ENCODE results near the gene PDE10A.
"Not testable (repeated sequence)": the region's sequence is repeated elsewhere in the genome, so short reads cannot be mapped to it uniquely, and the experiment has no call there.

Gene PDE10A

DNA sequence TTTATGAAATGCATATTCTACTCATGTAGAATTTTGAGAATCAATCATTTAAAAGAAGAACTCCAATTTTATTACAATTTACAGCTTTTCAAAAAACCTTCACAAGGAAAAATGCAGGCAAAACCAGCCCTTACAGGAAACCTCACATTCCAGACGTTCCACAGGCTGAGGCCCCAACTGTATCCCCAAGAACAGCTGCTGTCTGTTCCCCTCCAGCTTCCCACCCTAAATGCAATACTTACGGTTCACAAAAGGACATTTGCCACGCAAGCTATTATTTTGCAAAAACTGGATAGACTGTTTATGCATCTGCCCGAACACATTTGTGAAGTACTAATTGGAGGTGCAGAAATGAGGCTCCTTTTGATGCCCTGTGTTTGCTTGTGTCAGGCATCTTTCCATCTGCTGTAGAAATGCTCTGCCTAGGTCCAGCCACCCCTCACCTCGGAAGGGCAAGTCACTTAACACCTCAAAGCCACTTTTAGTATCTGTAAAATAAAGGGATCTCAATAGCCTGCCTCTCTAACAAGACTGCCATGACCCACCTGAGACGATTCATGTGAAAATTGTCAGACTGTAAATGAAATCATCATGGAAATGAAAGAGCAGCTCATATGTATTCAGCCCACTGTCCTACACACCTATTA lies 26.5 kb downstream of the PDE10A start:
- Histone ChIP-seq H3K36me3 (ENCODE audit: control insufficient read depth in 1 of 2, insufficient read depth in 2 of 2, low read length in 2 of 2) (no peaks in the 10 kb centered on the region), H3K27ac (ENCODE audit: low read length) (no peak overlapping the region), H3K9me3 (ENCODE audit: control insufficient read depth in 1 of 2, low read length in 2 of 2) (no peaks in the 10 kb centered on the region), H3K4me3 (ENCODE audit: low read depth in 1 of 2, low read length in 2 of 2) (no peak overlapping the region), H3K27me3 (ENCODE audit: low read depth, low read length) (no peaks in the 10 kb centered on the region), H3K4me1 (ENCODE audit: control insufficient read depth in 1 of 2, insufficient read depth in 2 of 2, low read length in 2 of 2) (peaks cover 0 to 11% of the 10 kb centered on the region in 2 donors)

DNA sequence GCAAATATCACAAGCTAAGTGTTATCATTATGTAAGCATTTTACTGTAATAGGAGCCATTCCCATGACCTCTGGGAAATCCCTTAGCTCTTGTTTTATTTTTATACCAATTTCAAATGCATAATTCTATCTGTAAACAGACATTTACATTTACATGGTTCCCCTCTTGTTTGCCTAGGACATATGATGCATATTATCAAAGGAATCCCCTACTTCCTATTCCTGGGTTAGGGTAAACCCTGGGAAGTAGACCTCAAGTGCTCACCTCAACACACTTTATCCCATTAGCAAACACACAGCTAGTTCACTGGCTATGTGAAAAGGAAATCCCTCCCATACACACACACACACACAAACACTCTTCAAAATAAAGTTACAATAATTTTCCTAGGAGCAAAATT lies 27.1 kb downstream of the PDE10A start:
- Histone ChIP-seq H3K27me3 (ENCODE audit: low read depth, low read length) (no peaks in the 10 kb centered on the region), H3K27ac (ENCODE audit: low read length) (no peak overlapping the region), H3K9me3 (ENCODE audit: control insufficient read depth in 1 of 2, low read length in 2 of 2) (no peaks in the 10 kb centered on the region), H3K4me1 (ENCODE audit: control insufficient read depth in 1 of 2, insufficient read depth in 2 of 2, low read length in 2 of 2) (peaks cover 0 to 11% of the 10 kb centered on the region in 2 donors), H3K4me3 (ENCODE audit: low read depth in 1 of 2, low read length in 2 of 2) (no peak overlapping the region), H3K36me3 (ENCODE audit: control insufficient read depth in 1 of 2, insufficient read depth in 2 of 2, low read length in 2 of 2) (no peaks in the 10 kb centered on the region)

DNA sequence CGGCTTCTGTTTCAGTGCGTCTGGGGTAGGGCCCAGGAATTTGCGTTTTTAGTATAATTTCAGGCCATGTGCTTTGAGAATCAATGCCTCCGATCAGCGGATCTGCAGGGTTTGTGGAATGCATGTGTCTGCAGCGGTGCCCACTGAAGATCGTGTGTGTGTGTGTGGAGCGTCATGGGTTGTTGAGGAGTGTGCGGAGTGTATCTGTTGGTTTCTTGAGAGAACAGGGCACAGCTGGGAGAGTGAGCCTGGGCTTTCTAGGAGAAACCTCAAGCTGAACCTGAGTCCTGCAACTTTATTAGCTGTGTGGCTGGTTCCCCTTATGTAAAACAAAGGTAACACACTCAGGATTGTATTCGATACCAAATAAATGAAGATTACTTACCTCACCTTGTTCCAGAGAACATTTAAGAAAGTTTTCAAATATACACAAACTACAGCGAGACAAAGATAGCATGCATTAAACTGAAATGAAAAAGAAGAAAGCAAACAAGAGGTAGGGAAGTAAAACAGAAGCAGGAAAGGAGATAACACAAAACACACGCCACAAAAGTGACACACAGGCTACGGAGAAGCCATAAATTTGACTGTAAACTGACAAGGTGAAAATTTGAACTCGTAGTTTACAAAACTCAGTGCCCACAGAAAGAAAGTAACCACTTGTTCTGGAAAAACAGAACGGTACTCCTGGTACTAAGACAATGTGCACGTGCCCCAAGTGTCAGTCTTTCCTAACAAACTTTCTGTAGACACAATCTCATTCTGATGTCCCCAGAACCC lies 28.8 kb downstream of the PDE10A start:
- Histone ChIP-seq H3K27ac (ENCODE audit: low read length) (no peak overlapping the region), H3K9me3 (ENCODE audit: control insufficient read depth in 1 of 2, low read length in 2 of 2) (no peaks in the 10 kb centered on the region), H3K4me1 (ENCODE audit: control insufficient read depth in 1 of 2, insufficient read depth in 2 of 2, low read length in 2 of 2) (peaks cover 0 to 11% of the 10 kb centered on the region in 2 donors), H3K4me3 (ENCODE audit: low read depth in 1 of 2, low read length in 2 of 2) (no peak overlapping the region), H3K36me3 (ENCODE audit: control insufficient read depth in 1 of 2, insufficient read depth in 2 of 2, low read length in 2 of 2) (no peaks in the 10 kb centered on the region), H3K27me3 (ENCODE audit: low read depth, low read length) (no peaks in the 10 kb centered on the region)

DNA sequence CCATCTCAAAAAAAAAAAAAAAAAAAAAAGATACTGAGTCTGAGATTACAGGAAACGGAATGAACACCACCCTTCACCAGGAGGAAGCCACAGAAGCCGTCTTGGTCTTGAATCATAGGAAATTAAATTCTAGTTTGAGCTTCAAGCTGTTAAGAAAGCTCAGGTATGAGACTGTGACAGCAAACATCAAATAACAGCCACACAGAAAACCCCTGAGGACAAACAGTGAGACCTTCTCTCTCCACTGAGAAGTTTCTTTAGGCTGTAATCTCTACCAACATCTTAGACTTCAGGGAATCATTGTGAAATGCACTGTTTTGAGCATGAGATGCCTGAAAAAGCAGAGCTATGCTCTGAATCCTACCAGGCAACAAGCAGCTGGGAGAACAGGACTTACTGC lies 30.8 kb downstream of the PDE10A start:
- Histone ChIP-seq H3K4me3 (ENCODE audit: low read depth in 1 of 2, low read length in 2 of 2) (no peak overlapping the region), H3K27me3 (ENCODE audit: low read depth, low read length) (no peaks in the 10 kb centered on the region), H3K36me3 (ENCODE audit: control insufficient read depth in 1 of 2, insufficient read depth in 2 of 2, low read length in 2 of 2) (no peaks in the 10 kb centered on the region), H3K9me3 (ENCODE audit: control insufficient read depth in 1 of 2, low read length in 2 of 2) (no peaks in the 10 kb centered on the region), H3K4me1 (ENCODE audit: control insufficient read depth in 1 of 2, insufficient read depth in 2 of 2, low read length in 2 of 2) (peaks cover 0 to 4% of the 10 kb centered on the region in 2 donors), H3K27ac (ENCODE audit: low read length) (no peak overlapping the region)

DNA sequence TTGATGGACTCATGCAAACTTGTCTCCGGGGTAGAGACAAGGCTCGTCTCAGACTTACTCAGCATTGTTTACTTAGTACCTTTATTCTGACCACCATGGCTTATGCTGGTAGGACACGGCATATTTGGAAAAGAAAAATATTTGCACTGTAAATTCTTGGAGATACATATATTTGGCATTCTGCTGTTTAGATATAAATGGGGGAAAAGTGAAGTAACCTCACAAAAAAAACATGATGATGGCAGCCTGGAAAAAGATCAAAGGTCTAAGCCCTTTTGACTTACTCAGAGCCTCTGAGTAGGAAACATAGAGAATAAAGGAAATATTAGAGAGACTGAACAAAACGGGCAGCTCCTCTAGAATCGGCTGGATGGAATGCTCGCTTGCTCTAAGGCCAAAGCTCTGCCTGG lies 32.5 kb downstream of the PDE10A start:
- no peaks in the 10 kb centered on the region for H3K27me3 ChIP-seq (ENCODE audit: low read depth, low read length)
- H3K27ac ChIP-seq (ENCODE audit: low read length) = no peak overlapping the region
- H3K4me1 ChIP-seq (ENCODE audit: control insufficient read depth in 1 of 2, insufficient read depth in 2 of 2, low read length in 2 of 2) = no peaks in the 10 kb centered on the region
- no peak overlapping the region for H3K4me3 ChIP-seq (ENCODE audit: low read depth in 1 of 2, low read length in 2 of 2)
- H3K36me3 ChIP-seq (ENCODE audit: control insufficient read depth in 1 of 2, insufficient read depth in 2 of 2, low read length in 2 of 2) = no peaks in the 10 kb centered on the region
- H3K9me3 ChIP-seq (ENCODE audit: control insufficient read depth in 1 of 2, low read length in 2 of 2) = no peaks in the 10 kb centered on the region

DNA sequence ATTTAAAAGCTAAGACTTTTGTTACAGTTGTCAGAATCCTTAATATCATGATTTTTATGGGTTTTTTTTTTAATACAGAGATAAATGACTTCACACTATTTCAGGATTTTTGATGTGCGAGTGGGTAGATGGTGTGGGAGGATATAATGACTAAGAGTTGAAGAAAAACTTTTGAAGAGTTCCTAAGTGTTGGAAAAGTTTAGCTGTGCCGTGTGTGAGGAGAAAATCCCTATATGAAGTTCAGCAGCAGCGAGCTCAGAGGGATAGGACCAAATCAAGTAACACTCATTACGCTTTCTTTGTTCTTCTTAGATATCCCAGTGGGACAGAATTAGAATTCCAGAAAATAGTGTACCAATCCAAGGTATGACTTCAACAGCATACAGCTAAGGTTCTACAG lies 34.1 kb downstream of the PDE10A start:
- no peak overlapping the region for H3K4me3 ChIP-seq (ENCODE audit: low read depth in 1 of 2, low read length in 2 of 2)

DNA sequence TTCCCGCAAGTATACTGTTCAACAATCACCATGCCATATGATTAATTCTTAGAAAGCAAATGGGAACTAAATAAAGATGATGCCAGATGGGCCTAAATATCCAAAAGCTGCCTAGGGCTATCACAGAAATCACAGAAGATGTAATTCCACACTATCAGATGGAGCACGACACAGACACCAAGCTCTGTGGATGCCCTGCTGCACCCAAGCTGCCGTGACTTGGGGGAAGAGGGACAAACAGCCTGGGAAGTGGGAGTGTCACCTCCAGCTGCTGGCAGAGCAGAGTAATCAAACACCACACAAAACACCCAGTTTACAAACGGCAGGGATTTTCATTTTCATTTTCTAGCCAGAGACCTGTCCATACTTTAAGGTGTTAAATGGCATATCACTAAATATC lies 35.7 kb downstream of the PDE10A start:
- Histone ChIP-seq H3K27me3 (ENCODE audit: low read depth, low read length) (no peaks in the 10 kb centered on the region), H3K4me3 (ENCODE audit: low read depth in 1 of 2, low read length in 2 of 2) (no peak overlapping the region), H3K27ac (ENCODE audit: low read length) (no peak overlapping the region), H3K36me3 (ENCODE audit: control insufficient read depth in 1 of 2, insufficient read depth in 2 of 2, low read length in 2 of 2) (no peaks in the 10 kb centered on the region), H3K9me3 (ENCODE audit: control insufficient read depth in 1 of 2, low read length in 2 of 2) (no peaks in the 10 kb centered on the region), H3K4me1 (ENCODE audit: control insufficient read depth in 1 of 2, insufficient read depth in 2 of 2, low read length in 2 of 2) (no peaks in the 10 kb centered on the region)

More for the DNA sequence above, 34.1 kb downstream of the PDE10A start:
- Histone ChIP-seq H3K27ac (ENCODE audit: low read length) (no peak overlapping the region), H3K4me1 (ENCODE audit: control insufficient read depth in 1 of 2, insufficient read depth in 2 of 2, low read length in 2 of 2) (no peaks in the 10 kb centered on the region), H3K9me3 (ENCODE audit: control insufficient read depth in 1 of 2, low read length in 2 of 2) (no peaks in the 10 kb centered on the region), H3K36me3 (ENCODE audit: control insufficient read depth in 1 of 2, insufficient read depth in 2 of 2, low read length in 2 of 2) (no peaks in the 10 kb centered on the region), H3K27me3 (ENCODE audit: low read depth, low read length) (no peaks in the 10 kb centered on the region)

DNA sequence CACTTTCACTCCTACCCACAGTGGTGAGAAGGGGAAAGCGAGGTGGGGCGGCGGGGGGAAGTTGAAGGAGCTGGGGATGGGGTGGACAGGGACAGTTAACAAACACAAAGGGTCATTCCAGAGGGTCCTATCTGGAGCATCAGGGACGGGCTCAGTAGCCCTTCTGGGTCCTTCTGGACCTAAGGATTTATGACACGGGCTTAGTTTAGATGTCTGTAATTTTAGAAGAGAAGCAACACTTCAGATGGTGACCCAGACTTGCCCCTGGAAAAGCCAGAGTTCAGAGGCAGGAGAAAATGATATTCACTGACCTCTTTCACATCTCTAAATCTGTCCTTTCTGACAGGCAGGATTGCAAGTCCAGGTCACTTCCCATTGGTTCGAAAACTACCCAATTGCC lies 36.3 kb downstream of the PDE10A start:
- Histone ChIP-seq H3K27ac (ENCODE audit: low read length) (no peak overlapping the region), H3K27me3 (ENCODE audit: low read depth, low read length) (no peaks in the 10 kb centered on the region), H3K36me3 (ENCODE audit: control insufficient read depth in 1 of 2, insufficient read depth in 2 of 2, low read length in 2 of 2) (no peaks in the 10 kb centered on the region), H3K9me3 (ENCODE audit: control insufficient read depth in 1 of 2, low read length in 2 of 2) (no peaks in the 10 kb centered on the region), H3K4me3 (ENCODE audit: low read depth in 1 of 2, low read length in 2 of 2) (no peak overlapping the region), H3K4me1 (ENCODE audit: control insufficient read depth in 1 of 2, insufficient read depth in 2 of 2, low read length in 2 of 2) (no peaks in the 10 kb centered on the region)

DNA sequence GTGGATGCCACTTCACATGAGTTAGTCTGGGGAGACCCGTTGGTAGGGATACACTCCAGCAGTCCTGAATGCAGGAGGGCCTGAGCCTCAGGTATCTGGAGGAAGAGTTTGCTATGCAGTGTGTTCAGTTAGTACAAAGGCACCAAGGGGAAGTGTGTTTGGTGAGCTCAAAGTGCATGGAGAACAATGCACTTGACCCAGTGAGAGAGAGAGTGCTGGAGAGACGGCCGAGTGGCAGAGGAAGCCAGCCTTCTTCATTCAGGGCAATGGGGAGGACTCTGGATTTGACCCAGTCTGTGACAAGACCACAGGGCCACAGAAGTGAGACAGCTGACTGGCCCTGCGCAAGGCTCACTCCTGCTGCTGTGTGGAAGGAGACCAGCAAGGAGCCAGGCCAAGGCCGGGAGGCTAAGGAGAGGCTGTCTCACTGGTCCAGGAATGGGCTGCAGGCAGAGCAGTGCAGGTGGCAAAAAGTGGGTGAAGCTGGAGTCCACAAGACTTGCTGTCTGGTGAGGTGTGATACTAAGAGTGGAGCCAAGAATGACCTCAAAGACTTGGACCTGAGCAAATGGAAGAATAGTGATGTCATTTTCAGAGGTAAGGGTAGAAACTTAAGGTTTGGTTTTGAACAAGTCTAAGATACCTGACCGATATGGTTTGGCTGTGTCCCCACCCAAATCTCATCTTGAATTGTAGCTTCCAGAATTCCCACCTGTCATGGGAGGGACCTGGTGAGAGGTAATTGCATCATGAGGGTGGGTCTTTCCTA lies 38.0 kb downstream of the PDE10A start:
- no peaks in the 10 kb centered on the region for H3K4me1 ChIP-seq (ENCODE audit: control insufficient read depth in 1 of 2, insufficient read depth in 2 of 2, low read length in 2 of 2)

DNA sequence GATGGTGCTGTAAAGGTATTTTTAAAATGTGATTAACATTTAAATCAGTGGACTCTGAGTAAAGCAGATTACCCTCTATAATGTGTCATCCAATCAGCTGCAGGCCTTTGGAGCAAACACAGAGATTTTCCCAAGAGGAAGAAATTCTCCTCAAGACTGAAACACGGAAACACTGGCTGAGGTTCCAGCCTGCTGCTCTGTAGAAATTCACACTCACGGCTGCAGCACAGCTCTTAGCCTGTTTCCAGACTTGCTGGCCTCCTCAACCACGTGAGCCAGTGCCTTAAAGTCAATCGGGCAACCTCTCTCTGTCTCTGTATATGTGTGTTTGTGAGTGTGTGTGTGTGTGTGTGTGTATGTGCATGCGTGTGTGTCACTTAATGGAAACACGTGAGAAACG lies 41.1 kb downstream of the PDE10A start:
- Histone ChIP-seq H3K4me1 (ENCODE audit: control insufficient read depth in 1 of 2, insufficient read depth in 2 of 2, low read length in 2 of 2) (no peaks in the 10 kb centered on the region), H3K9me3 (ENCODE audit: control insufficient read depth in 1 of 2, low read length in 2 of 2) (no peaks in the 10 kb centered on the region), H3K27ac (ENCODE audit: low read length) (no peak overlapping the region), H3K4me3 (ENCODE audit: low read depth in 1 of 2, low read length in 2 of 2) (no peak overlapping the region), H3K27me3 (ENCODE audit: low read depth, low read length) (no peaks in the 10 kb centered on the region), H3K36me3 (ENCODE audit: control insufficient read depth in 1 of 2, insufficient read depth in 2 of 2, low read length in 2 of 2) (no peaks in the 10 kb centered on the region)

More for the DNA sequence above, 38.0 kb downstream of the PDE10A start:
- no peak overlapping the region for H3K4me3 ChIP-seq (ENCODE audit: low read depth in 1 of 2, low read length in 2 of 2)
- H3K9me3 ChIP-seq (ENCODE audit: control insufficient read depth in 1 of 2, low read length in 2 of 2) = no peaks in the 10 kb centered on the region
- H3K27ac ChIP-seq (ENCODE audit: low read length) = no peak overlapping the region
- H3K36me3 ChIP-seq (ENCODE audit: control insufficient read depth in 1 of 2, insufficient read depth in 2 of 2, low read length in 2 of 2) = no peaks in the 10 kb centered on the region
- H3K27me3 ChIP-seq (ENCODE audit: low read depth, low read length) = no peaks in the 10 kb centered on the region

DNA sequence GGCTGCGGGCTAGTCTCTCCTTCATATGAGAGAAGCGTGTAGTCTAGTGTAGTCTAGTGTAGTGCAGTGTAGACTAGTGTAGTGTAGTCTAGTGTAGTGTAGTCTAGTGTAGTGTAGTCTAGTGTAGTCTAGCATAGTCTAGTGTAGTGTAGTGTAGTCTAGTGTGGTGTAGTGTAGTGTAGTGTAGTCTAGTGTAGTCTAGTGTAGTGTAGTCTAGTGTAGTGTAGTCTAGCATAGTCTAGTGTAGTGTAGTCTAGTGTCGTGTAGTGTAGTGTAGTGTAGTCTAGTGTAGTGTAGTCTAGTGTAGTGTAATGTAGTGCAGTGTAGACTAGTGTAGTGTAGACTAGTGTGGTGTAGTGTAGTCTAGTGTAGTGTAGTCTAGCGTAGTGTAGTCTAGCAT lies 44.1 kb downstream of the PDE10A start:
- H3K4me3 ChIP-seq (ENCODE audit: low read depth in 1 of 2, low read length in 2 of 2); H3K4me1 ChIP-seq (ENCODE audit: control insufficient read depth in 1 of 2, insufficient read depth in 2 of 2, low read length in 2 of 2); H3K27ac ChIP-seq (ENCODE audit: low read length); H3K27me3 ChIP-seq (ENCODE audit: low read depth, low read length); H3K36me3 ChIP-seq (ENCODE audit: control insufficient read depth in 1 of 2, insufficient read depth in 2 of 2, low read length in 2 of 2); H3K9me3 ChIP-seq (ENCODE audit: control insufficient read depth in 1 of 2, low read length in 2 of 2): not testable (repeated sequence)

Measured in muscle layer of duodenum (tissue), 2 donors.